ENCODE measurements around the gene SRD5A1.

GRCh38 chr5:6634306-6634705 is 1.1 kb downstream of the SRD5A1 start:
- TF ChIP-seq CTCF (IDR thresholded peaks at IDR 0.05; ENCODE audit: low read length) (no peak), EZH2phosphoT487 (IDR thresholded peaks at IDR 0.05; ENCODE audit: low read length) (no peak), EZH2 (optimal IDR thresholded peaks at IDR 0.05; ENCODE audit: low read depth, low read length) (no peak)

Data from MM.1S (cell line).